HepG2 (cell line): ENCODE results near the gene ALOXE3. TPM values are rescaled to one million over a fixed set of nuclear protein-coding genes. Genes with fewer than 3 reads are reported as not detected.

Experiments
- BORCS8-MEF2B ChIP-seq: sonication (generic); formaldehyde crosslinking; IDR thresholded peaks from 2 replicates; pipeline ENCODE4 v1.8.0; 2022; ENCODE audit warnings: mild to moderate bottlenecking, missing genetic modification reagents
- FOSL2 ChIP-seq: sonication (generic); formaldehyde crosslinking; IDR thresholded peaks from 2 replicates; pipeline ENCODE4 v1.4.0; 2020; ENCODE audit warnings: missing genetic modification reagents
- HOXA9 ChIP-seq: sonication (generic); formaldehyde crosslinking; IDR thresholded peaks from 2 replicates; pipeline ENCODE4 v1.8.1; 2022; ENCODE audit warnings: missing genetic modification reagents, mild to moderate bottlenecking, moderate library complexity, borderline replicate concordance
- IKZF4 ChIP-seq: sonication (generic); formaldehyde crosslinking; IDR thresholded peaks from 2 replicates; pipeline ENCODE4 v1.5.1; 2020; ENCODE audit warnings: borderline replicate concordance, mild to moderate bottlenecking, low read depth, missing genetic modification reagents; ENCODE audit errors: not compliant biosample characterization
- IRF2 ChIP-seq: IDR thresholded peaks from 2 replicates; pipeline ENCODE4 v1.6.1; 2018; ENCODE audit warnings: missing genetic modification reagents, missing compliant biosample characterization
- KAT7 ChIP-seq: IDR thresholded peaks from 2 replicates; pipeline ENCODE4 v1.6.1; 2018; ENCODE audit warnings: borderline replicate concordance, missing compliant biosample characterization
- KDM1A ChIP-seq: IDR thresholded peaks from 2 replicates; pipeline ENCODE4 v1.6.1; 2016; ENCODE audit warnings: missing compliant biosample characterization
- NFKBIZ ChIP-seq: IDR thresholded peaks from 2 replicates; pipeline ENCODE4 v1.6.1; 2018; ENCODE audit warnings: missing genetic modification reagents, missing compliant biosample characterization
- PAF1 ChIP-seq: IDR thresholded peaks from 2 replicates; pipeline ENCODE4 v1.6.1; 2016; ENCODE audit warnings: missing genetic modification reagents, missing compliant biosample characterization
- RCOR2 ChIP-seq: IDR thresholded peaks from 2 replicates; pipeline ENCODE4 v1.6.1; 2016; ENCODE audit warnings: missing biosample characterization, missing genetic modification reagents
- SRSF9 ChIP-seq: fragments of 200-400 bp; formaldehyde crosslinking; IDR thresholded peaks from 2 replicates; pipeline ENCODE4 v1.6.1; 2018; ENCODE audit warnings: borderline replicate concordance, mild to moderate bottlenecking, low read depth, low read length; ENCODE audit not compliant: insufficient read depth, poor library complexity, severe bottlenecking
- TEAD2 ChIP-seq: sonication (generic); formaldehyde crosslinking; IDR thresholded peaks from 2 replicates; pipeline ENCODE4 v1.9.0; 2021; ENCODE audit warnings: missing genetic modification reagents
- TEAD3 ChIP-seq: optimal IDR thresholded peaks from 2 replicates; pipeline ENCODE3; 2016; ENCODE audit warnings: borderline replicate concordance
- ZMAT3 ChIP-seq: sonication (generic); formaldehyde crosslinking; conservative IDR thresholded peaks from 2 replicates; pipeline ENCODE4 v1.7.0; 2021; ENCODE audit warnings: missing genetic modification reagents
- ZNF180 ChIP-seq: sonication (generic); formaldehyde crosslinking; IDR thresholded peaks from 2 replicates; pipeline ENCODE4 v1.4.0; 2020; ENCODE audit warnings: low read depth, missing genetic modification reagents, borderline replicate concordance
- ZNF232 ChIP-seq: sonication (generic); formaldehyde crosslinking; IDR thresholded peaks from 2 replicates; pipeline ENCODE4 v1.4.0; 2020; ENCODE audit warnings: missing genetic modification reagents, borderline replicate concordance
- ZNF547 ChIP-seq: sonication (generic); formaldehyde crosslinking; IDR thresholded peaks from 2 replicates; pipeline ENCODE4 v1.5.1; 2020; ENCODE audit warnings: mild to moderate bottlenecking, missing genetic modification reagents
- ZNF552 ChIP-seq: sonication (generic); formaldehyde crosslinking; IDR thresholded peaks from 2 replicates; pipeline ENCODE4 v1.9.0; 2022; ENCODE audit warnings: missing genetic modification reagents, mild to moderate bottlenecking, borderline replicate concordance
- ZNF605 ChIP-seq: sonication (generic); formaldehyde crosslinking; IDR thresholded peaks from 2 replicates; pipeline ENCODE4 v1.8.0; 2022; ENCODE audit warnings: mild to moderate bottlenecking, missing genetic modification reagents
- polyA plus RNA-seq, 8 experiments: library from polyadenylated mRNA; depleted of rRNA in 3 of 8; stranded (reverse) in 7 of 8; unstranded in 1 of 8; fragments of >200 nt; fragmentation: Illumina TruSeq in 4 of 8; extraction: Trizol in 4 of 8; gene quantifications; 2 replicates each; pipeline versions ENCODE4 v1.2.1 to v1.2.3, GENCODE V29; 2011 to 2016; ENCODE audit warnings: low read depth in 4 of 8, missing spikeins in 1 of 8, mixed read lengths in 1 of 8; ENCODE audit not compliant: insufficient read depth in 1 of 8
- total RNA-seq, 5 experiments: library from RNA; depleted of rRNA; stranded (reverse); fragments of >200 nt; fragmentation: Illumina TruSeq; extraction: Trizol; gene quantifications; 2 replicates each; pipeline ENCODE4 v1.2.3, GENCODE V29; 2016; ENCODE audit warnings: low read depth in 1 of 5
- TF ChIP-seq, protein P1 (sequence below): sonication (generic); formaldehyde crosslinking; IDR thresholded peaks from 2 replicates; pipeline ENCODE4 v1.4.0; 2020; ENCODE audit warnings: missing genetic modification reagents, borderline replicate concordance
- TF ChIP-seq, protein P2 (sequence below): IDR thresholded peaks from 2 replicates; pipeline ENCODE4 v1.6.1; 2016; ENCODE audit warnings: control low read depth
- TF ChIP-seq, protein P3 (sequence below): sonication (generic); formaldehyde crosslinking; IDR thresholded peaks from 2 replicates; pipeline ENCODE4 v1.5.0; 2020; ENCODE audit warnings: missing genetic modification reagents
- TF ChIP-seq, protein P4 (sequence below): sonication (generic); formaldehyde crosslinking; IDR thresholded peaks from 2 replicates; pipeline ENCODE4 v1.5.0; 2020; ENCODE audit warnings: missing genetic modification reagents, mild to moderate bottlenecking, borderline replicate concordance

The ALOXE3 gene
- total and polyA plus RNA-seq, 2 of the 13 experiments (the other 11 are each of a cell fraction or from before 2014, with no cell fraction given): 0.07 TPM; not detected in 1

DNA sequence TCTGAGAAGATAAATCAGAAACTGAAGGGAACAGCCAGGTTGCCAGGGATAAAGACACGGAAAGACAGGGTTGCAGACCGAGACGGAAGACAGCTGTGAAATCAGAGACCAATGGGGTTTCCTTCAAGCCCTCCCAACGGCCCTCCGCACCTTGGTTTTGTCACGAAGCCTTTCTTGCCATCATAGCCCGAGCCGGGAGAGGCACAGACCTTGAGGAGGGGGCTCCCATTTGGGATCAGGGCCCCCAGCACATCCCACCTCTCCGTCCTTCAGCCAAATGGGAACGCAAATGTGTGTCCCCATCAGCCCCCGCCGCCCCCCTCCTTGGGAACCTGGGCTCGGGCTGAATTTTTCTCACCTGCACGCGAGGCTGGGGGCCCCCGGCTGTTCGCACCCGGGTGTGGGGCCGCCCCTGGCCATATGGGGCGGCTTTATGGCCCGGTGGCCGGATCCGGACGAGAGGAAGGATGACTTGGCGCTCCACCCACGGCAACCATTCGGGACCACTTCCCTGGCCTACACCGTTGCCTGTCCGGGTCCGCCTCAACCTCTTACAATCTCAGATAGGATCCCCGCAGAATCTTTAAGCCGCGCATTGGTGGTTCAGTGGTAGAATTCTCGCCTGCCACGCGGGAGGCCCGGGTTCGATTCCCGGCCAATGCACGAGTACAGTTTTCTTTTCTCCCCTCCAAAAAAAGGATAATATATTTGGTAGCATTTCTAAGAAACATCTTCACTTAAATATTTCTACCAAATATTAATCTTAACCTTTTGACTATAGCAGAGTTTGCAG, 7.0 kb upstream of the ALOXE3 start (continued):
- TF ChIP-seq, protein P1, sequence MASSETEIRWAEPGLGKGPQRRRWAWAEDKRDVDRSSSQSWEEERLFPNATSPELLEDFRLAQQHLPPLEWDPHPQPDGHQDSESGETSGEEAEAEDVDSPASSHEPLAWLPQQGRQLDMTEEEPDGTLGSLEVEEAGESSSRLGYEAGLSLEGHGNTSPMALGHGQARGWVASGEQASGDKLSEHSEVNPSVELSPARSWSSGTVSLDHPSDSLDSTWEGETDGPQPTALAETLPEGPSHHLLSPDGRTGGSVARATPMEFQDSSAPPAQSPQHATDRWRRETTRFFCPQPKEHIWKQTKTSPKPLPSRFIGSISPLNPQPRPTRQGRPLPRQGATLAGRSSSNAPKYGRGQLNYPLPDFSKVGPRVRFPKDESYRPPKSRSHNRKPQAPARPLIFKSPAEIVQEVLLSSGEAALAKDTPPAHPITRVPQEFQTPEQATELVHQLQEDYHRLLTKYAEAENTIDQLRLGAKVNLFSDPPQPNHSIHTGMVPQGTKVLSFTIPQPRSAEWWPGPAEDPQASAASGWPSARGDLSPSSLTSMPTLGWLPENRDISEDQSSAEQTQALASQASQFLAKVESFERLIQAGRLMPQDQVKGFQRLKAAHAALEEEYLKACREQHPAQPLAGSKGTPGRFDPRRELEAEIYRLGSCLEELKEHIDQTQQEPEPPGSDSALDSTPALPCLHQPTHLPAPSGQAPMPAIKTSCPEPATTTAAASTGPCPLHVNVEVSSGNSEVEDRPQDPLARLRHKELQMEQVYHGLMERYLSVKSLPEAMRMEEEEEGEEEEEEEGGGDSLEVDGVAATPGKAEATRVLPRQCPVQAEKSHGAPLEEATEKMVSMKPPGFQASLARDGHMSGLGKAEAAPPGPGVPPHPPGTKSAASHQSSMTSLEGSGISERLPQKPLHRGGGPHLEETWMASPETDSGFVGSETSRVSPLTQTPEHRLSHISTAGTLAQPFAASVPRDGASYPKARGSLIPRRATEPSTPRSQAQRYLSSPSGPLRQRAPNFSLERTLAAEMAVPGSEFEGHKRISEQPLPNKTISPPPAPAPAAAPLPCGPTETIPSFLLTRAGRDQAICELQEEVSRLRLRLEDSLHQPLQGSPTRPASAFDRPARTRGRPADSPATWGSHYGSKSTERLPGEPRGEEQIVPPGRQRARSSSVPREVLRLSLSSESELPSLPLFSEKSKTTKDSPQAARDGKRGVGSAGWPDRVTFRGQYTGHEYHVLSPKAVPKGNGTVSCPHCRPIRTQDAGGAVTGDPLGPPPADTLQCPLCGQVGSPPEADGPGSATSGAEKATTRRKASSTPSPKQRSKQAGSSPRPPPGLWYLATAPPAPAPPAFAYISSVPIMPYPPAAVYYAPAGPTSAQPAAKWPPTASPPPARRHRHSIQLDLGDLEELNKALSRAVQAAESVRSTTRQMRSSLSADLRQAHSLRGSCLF (CRISPR knock-in tag): no peak
- no peak for TF ChIP-seq KDM1A
- no peak for TF ChIP-seq NFKBIZ (CRISPR knock-in tag)
- TF ChIP-seq ZNF547 (CRISPR knock-in tag): no peak
- no peak for TF ChIP-seq PAF1 (CRISPR knock-in tag)
- TF ChIP-seq SRSF9: no peak
- peak; percentile 12 for TF ChIP-seq TEAD3
- TF ChIP-seq, protein P2, sequence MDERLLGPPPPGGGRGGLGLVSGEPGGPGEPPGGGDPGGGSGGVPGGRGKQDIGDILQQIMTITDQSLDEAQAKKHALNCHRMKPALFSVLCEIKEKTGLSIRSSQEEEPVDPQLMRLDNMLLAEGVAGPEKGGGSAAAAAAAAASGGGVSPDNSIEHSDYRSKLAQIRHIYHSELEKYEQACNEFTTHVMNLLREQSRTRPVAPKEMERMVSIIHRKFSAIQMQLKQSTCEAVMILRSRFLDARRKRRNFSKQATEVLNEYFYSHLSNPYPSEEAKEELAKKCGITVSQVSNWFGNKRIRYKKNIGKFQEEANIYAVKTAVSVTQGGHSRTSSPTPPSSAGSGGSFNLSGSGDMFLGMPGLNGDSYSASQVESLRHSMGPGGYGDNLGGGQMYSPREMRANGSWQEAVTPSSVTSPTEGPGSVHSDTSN: no peak
- TF ChIP-seq IRF2: peak; percentile 38; the same call in 1 of the 2 replicates
- no peak for TF ChIP-seq KAT7
- no peak for TF ChIP-seq ZNF232 (CRISPR knock-in tag)
- TF ChIP-seq ZNF552 (CRISPR knock-in tag): no peak
- no peak for TF ChIP-seq IKZF4 (CRISPR knock-in tag)
- no peak for TF ChIP-seq ZNF180 (CRISPR knock-in tag)
- TF ChIP-seq ZMAT3 (CRISPR knock-in tag): no peak
- TF ChIP-seq ZNF605 (CRISPR knock-in tag): no peak
- no peak for TF ChIP-seq BORCS8-MEF2B (CRISPR knock-in tag)
- TF ChIP-seq, protein P3, sequence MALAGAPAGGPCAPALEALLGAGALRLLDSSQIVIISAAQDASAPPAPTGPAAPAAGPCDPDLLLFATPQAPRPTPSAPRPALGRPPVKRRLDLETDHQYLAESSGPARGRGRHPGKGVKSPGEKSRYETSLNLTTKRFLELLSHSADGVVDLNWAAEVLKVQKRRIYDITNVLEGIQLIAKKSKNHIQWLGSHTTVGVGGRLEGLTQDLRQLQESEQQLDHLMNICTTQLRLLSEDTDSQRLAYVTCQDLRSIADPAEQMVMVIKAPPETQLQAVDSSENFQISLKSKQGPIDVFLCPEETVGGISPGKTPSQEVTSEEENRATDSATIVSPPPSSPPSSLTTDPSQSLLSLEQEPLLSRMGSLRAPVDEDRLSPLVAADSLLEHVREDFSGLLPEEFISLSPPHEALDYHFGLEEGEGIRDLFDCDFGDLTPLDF: no peak
- TF ChIP-seq FOSL2 (CRISPR knock-in tag): peak; percentile 27; the same call in 1 of the 2 replicates
- TF ChIP-seq, protein P4, sequence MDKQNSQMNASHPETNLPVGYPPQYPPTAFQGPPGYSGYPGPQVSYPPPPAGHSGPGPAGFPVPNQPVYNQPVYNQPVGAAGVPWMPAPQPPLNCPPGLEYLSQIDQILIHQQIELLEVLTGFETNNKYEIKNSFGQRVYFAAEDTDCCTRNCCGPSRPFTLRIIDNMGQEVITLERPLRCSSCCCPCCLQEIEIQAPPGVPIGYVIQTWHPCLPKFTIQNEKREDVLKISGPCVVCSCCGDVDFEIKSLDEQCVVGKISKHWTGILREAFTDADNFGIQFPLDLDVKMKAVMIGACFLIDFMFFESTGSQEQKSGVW (CRISPR knock-in tag): no peak
- TF ChIP-seq TEAD2 (CRISPR knock-in tag): no peak
- TF ChIP-seq RCOR2 (CRISPR knock-in tag): 0 out of 2 replicates have a peak, but pooled peaks have one; percentile 42
- TF ChIP-seq HOXA9 (CRISPR knock-in tag): no peak
